Activated T-helper 17 cell treated with anti-CD3 and anti-CD28 coated beads, Interleukin-2, amount 50 U/mL, for 72 hours (primary cell): ENCODE results near the gene FAAH. TPM values are rescaled to one million over a fixed set of nuclear protein-coding genes. Genes with fewer than 3 reads are reported as not detected.

Source experiments
- ATAC-seq: fragments of 150-1000 bp; cut with Tn5 transposase; replicated peaks from 2 replicates; pipeline ENCODE4 v1.10.0; 2021; ENCODE audit warnings: mild to moderate bottlenecking, moderate library complexity
- H3K27ac Mint-ChIP-seq: one replicate; pipeline ENCODE4 v1.8.0; 2022; ENCODE audit warnings: mixed read lengths
- H3K27me3 Mint-ChIP-seq: one replicate; pipeline ENCODE4 v1.8.0; 2022; ENCODE audit warnings: mixed read lengths
- H3K36me3 Mint-ChIP-seq: one replicate; pipeline ENCODE4 v1.8.0; 2022; ENCODE audit warnings: low read depth, mild to moderate bottlenecking, mixed read lengths
- H3K4me1 Mint-ChIP-seq: one replicate; pipeline ENCODE4 v1.8.0; 2022; ENCODE audit warnings: mixed read lengths
- H3K4me3 Mint-ChIP-seq: one replicate; pipeline ENCODE4 v1.8.0; 2022; ENCODE audit warnings: mild to moderate bottlenecking, mixed read lengths
- H3K9me3 Mint-ChIP-seq: one replicate; pipeline ENCODE4 v1.8.0; 2022; ENCODE audit warnings: mixed read lengths
- total RNA-seq, 2 donors: library from RNA; stranded (reverse); gene quantifications; one replicate each; pipeline ENCODE4 v1.2.3, GENCODE V29; 2022

FAAH gene
- total RNA-seq, 2 donors from 2014 or later: 2.1 to 5.6 TPM

DNA sequence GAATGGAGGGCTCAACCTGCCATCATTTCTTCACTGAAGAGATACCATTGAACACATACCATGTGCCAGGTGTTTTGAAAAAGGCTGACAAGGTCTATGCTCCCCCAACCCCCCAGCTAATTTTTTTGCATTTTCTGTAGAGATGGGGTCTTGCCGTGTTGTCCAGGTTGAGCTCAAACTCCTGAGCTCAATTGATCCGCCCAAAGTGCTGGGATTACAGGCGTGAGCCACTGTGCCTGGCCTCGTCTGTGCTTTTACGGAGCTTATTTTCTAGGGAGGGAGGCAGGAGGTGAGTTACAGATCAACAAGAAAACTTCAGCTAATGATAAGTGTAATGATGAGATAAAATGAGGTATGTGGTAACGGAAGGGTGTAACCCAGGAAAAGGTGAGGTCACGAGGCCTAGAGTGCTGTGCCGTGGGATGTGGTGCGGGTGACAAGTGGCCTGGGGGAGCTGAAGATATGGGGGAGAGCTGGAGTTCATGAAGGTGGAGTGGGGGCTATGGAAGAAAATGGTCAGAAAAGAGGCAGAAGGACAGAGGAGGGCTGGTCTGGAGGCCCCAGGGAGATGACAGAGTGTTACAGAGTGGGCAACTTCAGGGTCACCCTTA, 28.2 kb downstream of the FAAH start:
- Mint-ChIP-seq H3K9me3 (no peaks in the 10 kb centered on the region), H3K27me3 (peaks cover 10% of the 10 kb centered on the region), H3K36me3 (peaks cover 4% of the 10 kb centered on the region), H3K27ac (peak overlapping the region; percentile 69), H3K4me1 (no peaks in the 10 kb centered on the region), H3K4me3 (peak overlapping the region; percentile 63)
- peak; percentile 22 for ATAC-seq

DNA sequence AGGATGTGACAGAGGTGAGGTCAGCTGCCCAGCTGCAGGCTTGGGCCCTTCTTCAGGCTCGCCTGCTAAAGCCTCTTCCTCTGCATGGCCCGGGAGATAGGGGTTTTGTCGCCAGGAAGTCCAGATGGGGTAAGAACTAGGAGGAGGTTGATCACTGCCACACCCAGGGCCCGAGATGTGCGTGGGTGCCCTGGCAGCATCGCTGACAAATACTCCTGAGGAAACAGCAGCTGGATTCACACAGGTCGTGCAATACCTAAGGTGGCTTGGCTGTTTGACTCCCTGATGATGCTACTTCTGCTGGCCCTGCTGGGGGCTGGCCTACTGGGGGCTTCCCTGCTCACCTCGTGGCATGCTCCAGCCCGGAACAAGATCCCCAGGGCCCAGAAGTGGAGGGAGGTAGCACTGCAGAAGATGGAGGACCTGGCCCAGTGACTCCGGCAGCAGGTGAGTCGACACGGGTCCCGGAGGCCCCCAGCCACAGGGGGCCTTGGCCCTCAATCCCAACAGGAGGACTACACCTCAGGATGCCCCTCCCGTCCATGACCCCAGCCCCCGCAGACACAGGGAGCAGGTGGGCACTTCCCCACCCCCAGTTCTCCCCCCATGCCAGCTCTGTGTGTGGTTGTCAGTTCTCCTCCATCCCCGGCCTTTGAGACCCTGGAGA, 29.6 kb downstream of the FAAH start:
- H3K27me3 Mint-ChIP-seq: peaks cover 10% of the 10 kb centered on the region
- H3K27ac Mint-ChIP-seq: peak overlapping the region; percentile 69
- no peaks in the 10 kb centered on the region for H3K4me1 Mint-ChIP-seq
- peak overlapping the region; percentile 63 for H3K4me3 Mint-ChIP-seq
- peaks cover 4% of the 10 kb centered on the region for H3K36me3 Mint-ChIP-seq
- no peaks in the 10 kb centered on the region for H3K9me3 Mint-ChIP-seq
- ATAC-seq: peak; percentile 60

DNA sequence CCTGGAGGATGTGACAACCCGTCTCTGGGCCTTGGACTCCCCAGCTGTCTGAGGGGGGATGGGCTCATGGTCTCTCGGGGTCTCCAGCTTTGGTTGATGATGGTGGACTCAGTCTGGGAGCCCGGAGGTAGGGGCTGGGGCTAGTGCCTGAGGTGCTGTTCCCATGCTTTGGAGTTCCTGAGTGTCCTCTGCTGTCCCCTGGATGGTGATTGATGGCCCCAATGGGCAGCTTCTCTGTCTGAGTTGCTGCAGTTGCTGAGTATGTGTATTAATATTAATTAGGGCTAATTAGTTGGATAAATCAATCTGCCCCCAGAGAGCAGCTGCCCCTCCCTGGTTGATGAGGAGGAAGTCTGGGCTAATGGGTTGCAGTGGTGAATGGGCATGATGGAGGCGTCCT, 30.6 kb downstream of the FAAH start:
- Mint-ChIP-seq H3K4me3 (peak overlapping the region; percentile 63), H3K27me3 (peaks cover 13% of the 10 kb centered on the region), H3K27ac (peak overlapping the region; percentile 5), H3K4me1 (no peaks in the 10 kb centered on the region), H3K36me3 (peaks cover 4% of the 10 kb centered on the region), H3K9me3 (no peaks in the 10 kb centered on the region)
- no peak for ATAC-seq

GRCh38 chr1:46425726-46426125, 31.6 kb downstream of the FAAH start:
- ATAC-seq: peak; percentile 54
- no peaks in the 10 kb centered on the region for H3K4me1 Mint-ChIP-seq
- H3K27me3 Mint-ChIP-seq: peaks cover 13% of the 10 kb centered on the region
- no peak overlapping the region for H3K27ac Mint-ChIP-seq
- peaks cover 4% of the 10 kb centered on the region for H3K36me3 Mint-ChIP-seq
- H3K9me3 Mint-ChIP-seq: no peaks in the 10 kb centered on the region
- peak overlapping the region; percentile 63 for H3K4me3 Mint-ChIP-seq

- Mint-ChIP-seq H3K4me3 (no peak overlapping the region), H3K27ac (no peak overlapping the region), H3K4me1 (no peaks in the 10 kb centered on the region), H3K36me3 (peaks cover 4% of the 10 kb centered on the region), H3K27me3 (peaks cover 13% of the 10 kb centered on the region), H3K9me3 (no peaks in the 10 kb centered on the region)
- no peak for ATAC-seq
These were observed 33.4 kb downstream of the FAAH start for GRCh38 chr1:46427541-46427940.

- Mint-ChIP-seq H3K27ac (no peak overlapping the region), H3K4me1 (no peaks in the 10 kb centered on the region), H3K4me3 (no peak overlapping the region)
These were observed 35.3 kb downstream of the FAAH start for GRCh38 chr1:46429436-46429835.

GRCh38 chr1:46431695-46432094, 37.6 kb downstream of the FAAH start:
- Mint-ChIP-seq H3K4me1 (no peaks in the 10 kb centered on the region), H3K27me3 (peaks cover 3% of the 10 kb centered on the region), H3K36me3 (peaks cover 3% of the 10 kb centered on the region), H3K27ac (no peak overlapping the region), H3K9me3 (no peaks in the 10 kb centered on the region), H3K4me3 (no peak overlapping the region)
- ATAC-seq: no peak

More at GRCh38 chr1:46429436-46429835, 35.3 kb downstream of the FAAH start:
- H3K9me3 Mint-ChIP-seq: no peaks in the 10 kb centered on the region
- H3K27me3 Mint-ChIP-seq: peaks cover 8% of the 10 kb centered on the region
- ATAC-seq: no peak
- H3K36me3 Mint-ChIP-seq: peaks cover 4% of the 10 kb centered on the region

GRCh38 chr1:46432781-46433327, 38.7 kb downstream of the FAAH start:
- Mint-ChIP-seq H3K9me3 (no peaks in the 10 kb centered on the region), H3K4me3 (no peak overlapping the region), H3K27me3 (peaks cover 5% of the 10 kb centered on the region), H3K36me3 (peaks cover 5% of the 10 kb centered on the region), H3K27ac (no peak overlapping the region), H3K4me1 (no peaks in the 10 kb centered on the region)
- no peak for ATAC-seq

GRCh38 chr1:46434358-46434757, 40.2 kb downstream of the FAAH start:
- no peaks in the 10 kb centered on the region for H3K9me3 Mint-ChIP-seq
- no peak for ATAC-seq
- H3K4me3 Mint-ChIP-seq: no peak overlapping the region
- H3K4me1 Mint-ChIP-seq: no peaks in the 10 kb centered on the region
- H3K36me3 Mint-ChIP-seq: peaks cover 5% of the 10 kb centered on the region
- no peak overlapping the region for H3K27ac Mint-ChIP-seq
- peaks cover 4% of the 10 kb centered on the region for H3K27me3 Mint-ChIP-seq

DNA sequence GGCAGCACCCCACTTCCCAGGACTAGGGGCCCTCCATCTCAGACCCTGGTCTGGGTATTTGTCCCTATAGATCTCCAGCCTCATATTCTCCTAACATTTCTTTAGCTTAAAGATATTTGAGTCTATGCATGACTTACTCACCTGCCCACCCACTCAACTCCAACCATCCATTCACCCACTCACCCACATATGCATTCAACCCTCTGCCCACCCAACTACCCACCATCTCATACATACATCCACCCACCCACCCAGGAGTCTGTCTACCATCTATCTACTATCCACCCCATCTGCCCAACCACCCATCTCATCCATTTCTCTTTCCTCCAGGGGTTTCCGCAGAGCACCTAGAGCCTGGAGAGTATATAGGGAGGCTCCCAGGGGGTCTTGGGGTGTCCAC, 42.7 kb downstream of the FAAH start:
- Mint-ChIP-seq H3K27ac (no peak overlapping the region), H3K27me3 (peaks cover 4% of the 10 kb centered on the region), H3K36me3 (peaks cover 5% of the 10 kb centered on the region), H3K4me3 (no peak overlapping the region), H3K4me1 (no peaks in the 10 kb centered on the region), H3K9me3 (no peaks in the 10 kb centered on the region)
- no peak for ATAC-seq

GRCh38 chr1:46437723-46438122, 43.6 kb downstream of the FAAH start:
- Mint-ChIP-seq H3K4me3 (no peak overlapping the region), H3K9me3 (no peaks in the 10 kb centered on the region), H3K4me1 (peaks cover 4% of the 10 kb centered on the region), H3K27me3 (peaks cover 4% of the 10 kb centered on the region), H3K36me3 (peaks cover 5% of the 10 kb centered on the region), H3K27ac (no peak overlapping the region)
- no peak for ATAC-seq

GRCh38 chr1:46438346-46438745, 44.2 kb downstream of the FAAH start:
- H3K27ac Mint-ChIP-seq: no peak overlapping the region
- ATAC-seq: no peak

DNA sequence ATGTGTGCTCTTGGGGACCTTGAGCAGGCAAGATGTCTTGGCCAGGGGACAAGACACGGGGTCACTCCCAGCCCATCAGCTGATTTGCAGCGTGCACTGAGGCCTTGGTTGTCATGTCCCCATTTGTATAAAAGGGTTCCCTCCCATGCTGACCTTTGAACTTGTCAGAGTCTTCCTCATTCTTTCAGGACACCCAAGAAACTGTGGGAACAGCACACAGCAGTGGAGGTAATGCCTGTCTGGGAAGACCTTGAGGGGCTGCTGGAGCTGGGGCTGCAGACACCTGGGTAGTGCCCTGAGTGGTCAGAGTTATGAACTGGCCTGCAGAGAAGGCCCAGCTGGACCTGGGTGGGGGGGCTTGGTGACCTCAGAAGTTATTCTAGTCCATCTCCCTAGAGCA, 46.4 kb downstream of the FAAH start:
- peaks cover 5% of the 10 kb centered on the region for H3K4me1 Mint-ChIP-seq
- H3K9me3 Mint-ChIP-seq: no peaks in the 10 kb centered on the region
- H3K36me3 Mint-ChIP-seq: peaks cover 5% of the 10 kb centered on the region
- no peak for ATAC-seq
- peaks cover 4% of the 10 kb centered on the region for H3K27me3 Mint-ChIP-seq
- H3K4me3 Mint-ChIP-seq: no peak overlapping the region
- no peak overlapping the region for H3K27ac Mint-ChIP-seq

More at GRCh38 chr1:46438346-46438745, 44.2 kb downstream of the FAAH start:
- Mint-ChIP-seq H3K4me1 (peaks cover 5% of the 10 kb centered on the region), H3K9me3 (no peaks in the 10 kb centered on the region), H3K36me3 (peaks cover 5% of the 10 kb centered on the region), H3K4me3 (no peak overlapping the region), H3K27me3 (peaks cover 4% of the 10 kb centered on the region)

GRCh38 chr1:46442317-46443161, 48.4 kb downstream of the FAAH start:
- Mint-ChIP-seq H3K27ac (peak overlapping the region; percentile 80), H3K36me3 (no peaks in the 10 kb centered on the region), H3K27me3 (peaks cover 15% of the 10 kb centered on the region), H3K9me3 (no peaks in the 10 kb centered on the region), H3K4me3 (peak overlapping the region; percentile 81), H3K4me1 (peaks cover 9% of the 10 kb centered on the region)
- peak; percentile 83 for ATAC-seq
